AG04449 (cell line): ENCODE measurements around the gene LRBA.

Source experiments
- CTCF ChIA-PET: fragments of 350-600 bp; formaldehyde crosslinking; extraction: SDS; loops from one replicate; lab custom pipeline; 2021; ENCODE audit warnings: antibody characterized with exemption; lab: Yijun Ruan, JAX
- POLR2A ChIA-PET: fragments of 400-600, 350-600 bp; formaldehyde crosslinking; extraction: SDS; loops from one replicate; lab custom pipeline; 2020; ENCODE audit warnings: antibody characterized with exemption, inconsistent platforms; lab: Yijun Ruan, JAX
- DNase-seq: peaks from one replicate; pipeline ENCODE4 v3.0.0-alpha.2; 2010; ENCODE audit warnings: low read depth, low spot score
- H3K4me3 ChIP-seq: 2 replicates; pipeline ENCODE4 v1.5.1; 2011; ENCODE audit warnings: low read depth, mild to moderate bottlenecking, control low read depth, low read length
- TF ChIP-seq, protein P1 (sequence below): IDR thresholded peaks from one replicate; pipeline ENCODE4 v1.5.1; 2011; ENCODE audit warnings: mild to moderate bottlenecking, moderate library complexity, low read length, control low read depth, inconsistent platforms; ENCODE audit not compliant: insufficient read depth; ENCODE audit errors: missing control alignments

Gene LRBA

DNA sequence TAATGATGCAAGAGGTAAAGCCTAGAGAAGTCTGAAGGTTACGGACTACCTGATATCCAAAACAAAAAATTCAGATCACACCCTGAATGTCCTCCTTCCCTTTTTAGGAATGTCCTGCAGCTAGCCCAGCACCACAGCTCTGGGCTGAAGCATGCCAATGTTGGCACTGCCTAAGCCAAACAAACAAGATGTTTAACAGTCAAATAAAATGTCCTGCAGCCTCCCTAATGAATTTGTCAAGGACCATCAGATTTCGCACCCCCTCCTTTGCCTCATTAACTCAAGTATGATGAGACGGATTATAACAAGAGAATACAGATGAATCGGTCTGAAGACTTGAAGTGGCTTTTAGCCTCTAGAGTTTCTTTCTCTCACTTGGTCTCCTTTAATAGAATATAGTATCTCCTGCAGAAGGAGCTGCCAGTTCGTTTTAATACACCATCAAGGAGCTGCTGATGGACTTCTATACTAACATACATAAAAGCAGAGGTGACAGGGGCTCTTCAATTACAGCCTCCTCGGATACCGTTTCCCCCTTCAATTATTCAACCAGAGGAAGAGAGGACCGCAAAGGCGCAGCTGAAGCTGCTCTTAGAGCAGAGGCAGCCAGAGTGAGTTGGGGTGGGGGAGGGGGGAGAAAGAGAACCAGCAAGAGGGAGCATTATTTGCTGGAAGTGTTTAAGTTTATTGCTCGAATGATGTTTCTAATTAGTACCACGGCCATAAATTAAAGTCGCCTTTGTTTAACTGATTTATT lies 436.2 kb downstream of the LRBA start:
- ChIA-PET POLR2A (no interaction called here), CTCF (interaction anchor here (0.9 to 2.6 kb wide), 3 partner anchors 9 to 288 kb away, joined by 4 to 7 read pairs (median 5); no protein-coding TSS in a partner anchor)
- DNase-seq, result no peak
- TF ChIP-seq, protein P1, sequence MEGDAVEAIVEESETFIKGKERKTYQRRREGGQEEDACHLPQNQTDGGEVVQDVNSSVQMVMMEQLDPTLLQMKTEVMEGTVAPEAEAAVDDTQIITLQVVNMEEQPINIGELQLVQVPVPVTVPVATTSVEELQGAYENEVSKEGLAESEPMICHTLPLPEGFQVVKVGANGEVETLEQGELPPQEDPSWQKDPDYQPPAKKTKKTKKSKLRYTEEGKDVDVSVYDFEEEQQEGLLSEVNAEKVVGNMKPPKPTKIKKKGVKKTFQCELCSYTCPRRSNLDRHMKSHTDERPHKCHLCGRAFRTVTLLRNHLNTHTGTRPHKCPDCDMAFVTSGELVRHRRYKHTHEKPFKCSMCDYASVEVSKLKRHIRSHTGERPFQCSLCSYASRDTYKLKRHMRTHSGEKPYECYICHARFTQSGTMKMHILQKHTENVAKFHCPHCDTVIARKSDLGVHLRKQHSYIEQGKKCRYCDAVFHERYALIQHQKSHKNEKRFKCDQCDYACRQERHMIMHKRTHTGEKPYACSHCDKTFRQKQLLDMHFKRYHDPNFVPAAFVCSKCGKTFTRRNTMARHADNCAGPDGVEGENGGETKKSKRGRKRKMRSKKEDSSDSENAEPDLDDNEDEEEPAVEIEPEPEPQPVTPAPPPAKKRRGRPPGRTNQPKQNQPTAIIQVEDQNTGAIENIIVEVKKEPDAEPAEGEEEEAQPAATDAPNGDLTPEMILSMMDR, result no peak
- peak overlapping the region; percentile 61 for H3K4me3 ChIP-seq

DNA sequence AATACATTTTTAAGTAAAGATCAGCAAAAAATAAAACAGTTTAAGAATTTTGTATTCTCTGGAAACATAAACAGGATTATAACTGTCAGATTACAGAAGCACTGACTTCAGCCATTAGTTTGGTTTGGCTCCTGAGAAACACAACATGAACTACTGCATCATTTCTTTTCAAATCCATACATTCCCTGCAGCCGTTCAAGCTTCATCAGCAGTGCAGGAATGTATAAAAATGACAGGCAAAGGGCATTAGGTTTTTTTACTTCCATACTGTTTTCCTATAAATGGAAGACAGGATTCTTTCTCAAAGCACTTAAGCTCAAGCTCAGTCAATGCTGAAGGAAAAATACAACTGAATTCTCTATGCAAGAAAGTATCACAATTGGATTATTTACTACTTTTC lies 437.3 kb downstream of the LRBA start:
- no peak overlapping the region for H3K4me3 ChIP-seq
- TF ChIP-seq, protein P1, result no peak
- DNase-seq, result no peak
- POLR2A ChIA-PET, result no interaction called here
- CTCF ChIA-PET, result interaction anchor here (2.6 kb wide), 1 partner anchor 290 kb away, joined by 7 read pairs; no protein-coding TSS in a partner anchor

- ChIA-PET POLR2A (no interaction called here), CTCF (interaction anchor here (1.0 kb wide), 1 partner anchor 292 kb away, joined by 3 read pairs; no protein-coding TSS in a partner anchor)
- H3K4me3 ChIP-seq, result no peak overlapping the region
- DNase-seq, result no peak
- TF ChIP-seq, protein P1, result no peak
Observed at GRCh38 chr4:150574678-150575077, 440.4 kb downstream of the LRBA start.

DNA sequence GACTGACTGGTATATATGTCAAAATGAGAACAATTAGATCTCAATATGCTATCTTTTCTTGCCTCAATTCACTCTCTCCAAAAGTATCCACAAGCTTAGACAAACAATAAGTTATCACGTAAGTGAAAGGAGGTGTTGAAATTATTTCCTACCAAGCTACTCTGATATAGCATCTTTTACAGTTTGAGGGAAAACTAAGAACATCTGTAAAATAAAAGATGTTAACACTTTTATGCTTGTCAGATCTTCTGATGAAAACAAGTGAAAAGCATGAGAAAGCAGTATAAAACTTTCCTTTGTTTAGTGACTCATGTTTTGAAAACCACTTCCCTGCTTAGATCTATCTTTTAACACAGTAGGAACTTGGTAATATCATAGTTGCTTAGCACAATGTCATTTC lies 441.6 kb downstream of the LRBA start:
- CTCF ChIA-PET, result interaction anchor here (0.7 kb wide), 2 partner anchors 45 to 592 kb away, joined by 3 read pairs; no protein-coding TSS in a partner anchor
- TF ChIP-seq, protein P1, result no peak
- POLR2A ChIA-PET, result no interaction called here
- H3K4me3 ChIP-seq, result no peak overlapping the region
- no peak for DNase-seq

GRCh38 chr4:150572704-150573504 lies 442.2 kb downstream of the LRBA start:
- H3K4me3 ChIP-seq, result no peak overlapping the region
- CTCF ChIA-PET, result interaction anchor here (0.7 kb wide), 1 partner anchor 45 kb away, joined by 3 read pairs; no protein-coding TSS in a partner anchor
- DNase-seq, result no peak

More at GRCh38 chr4:150572704-150573504, 442.2 kb downstream of the LRBA start:
- TF ChIP-seq, protein P1, result no peak
- POLR2A ChIA-PET, result no interaction called here
